ENCODE data around the gene PTTG1.

The PTTG1 gene

GRCh38 chr5:160421625-160422258 is at the start of gene PTTG1:
PTTG1 (plus strand) TSS chr5:160421855; CDS start chr5:160422313, 458 bp downstream.
- peak; percentile 92 to 94 for DNase-seq

GRCh38 chr5:160375166-160375565 is 46.5 kb upstream of the PTTG1 start:
- no peak for DNase-seq

GRCh38 chr5:160375701-160376100 is 46.0 kb upstream of the PTTG1 start:
- no peak for DNase-seq

GRCh38 chr5:160376416-160376815 is 45.2 kb upstream of the PTTG1 start:
- DNase-seq, result no peak

GRCh38 chr5:160377651-160378050 is 44.0 kb upstream of the PTTG1 start:
- no peak for DNase-seq

GRCh38 chr5:160378330-160378729 is 43.3 kb upstream of the PTTG1 start:
- no peak for DNase-seq

- DNase-seq, result no peak
These were observed 42.1 kb upstream of the PTTG1 start for GRCh38 chr5:160379511-160379910.

- no peak for DNase-seq
These were observed 41.6 kb upstream of the PTTG1 start for GRCh38 chr5:160380041-160380440.

- DNase-seq, result no peak
These were observed 39.3 kb upstream of the PTTG1 start for GRCh38 chr5:160382346-160382745.

- DNase-seq, result no peak
These were observed 37.0 kb upstream of the PTTG1 start for GRCh38 chr5:160384681-160385080.

- DNase-seq, result no peak
These were observed 36.2 kb upstream of the PTTG1 start for GRCh38 chr5:160385496-160385895.

- no peak for DNase-seq
These were observed 34.2 kb upstream of the PTTG1 start for GRCh38 chr5:160387445-160387844.

GRCh38 chr5:160390787-160391696 is 30.6 kb upstream of the PTTG1 start:
- peak in 1 of 2 donors; percentile 28 for DNase-seq

- DNase-seq, result no peak
These were observed 26.5 kb upstream of the PTTG1 start for GRCh38 chr5:160395111-160395510.

- no peak for DNase-seq
These were observed 24.2 kb upstream of the PTTG1 start for GRCh38 chr5:160397492-160397891.

- no peak for DNase-seq
These were observed 22.8 kb upstream of the PTTG1 start for GRCh38 chr5:160398806-160399205.

- DNase-seq, result peak; percentile 75 to 78
These were observed 22.0 kb upstream of the PTTG1 start, which contains the start of gene FAM200C for GRCh38 chr5:160399402-160400353. FAM200C (minus strand) TSS chr5:160400054; CDS start chr5:160395490, 4,564 bp downstream.

- DNase-seq, result peak; percentile 94 to 95
These were observed 2.8 kb upstream of the PTTG1 start, which contains the start of gene SLU7 for GRCh38 chr5:160418561-160419457. SLU7 (minus strand) TSS chr5:160419081; CDS start chr5:160415294, 3,787 bp downstream.

- peak in 1 of 2 donors; percentile 29 for DNase-seq
These were observed 2.0 kb upstream of the PTTG1 start for GRCh38 chr5:160419458-160420330.

- DNase-seq, result no peak
These were observed 1.4 kb upstream of the PTTG1 start for GRCh38 chr5:160420331-160420610.

- DNase-seq, result peak in 1 of 2 donors; percentile 17
These were observed 1.4 kb downstream of the PTTG1 start for GRCh38 chr5:160423099-160423498.

Measured in CD4-positive, alpha-beta T cell treated with Interferon alpha-2 for 1 hour (primary cell).